HCT116 (cell line): ENCODE measurements around the gene LOXHD1. TPM values are rescaled to one million over a fixed set of nuclear protein-coding genes. Genes with fewer than 3 reads are reported as not detected.
A peak's percentile ranks its signal among the peaks of the same experiment; 100 is the strongest.

Experiments
- ATAC-seq: fragments of 200-7000 bp; cut with Tn5 transposase; 2 replicates; pipeline ENCODE4 v1.9.1; 2020; ENCODE audit warnings: mild to moderate bottlenecking, moderate library complexity
- BruUV-seq: library from RNA; stranded (reverse); fragments of 400-500 nt; replicated peaks from 2 replicates; lab custom pipeline; 2021; lab: Mats Ljungman, UMichigan
- CTCF ChIA-PET: fragments of 300-600 bp; sonication (Branson Sonifier 250); formaldehyde crosslinking; loops from one replicate; lab custom pipeline; 2021; ENCODE audit warnings: antibody characterized with exemption; lab: Charles Lee
- POLR2A ChIA-PET: fragments of 300-600, 350-600 bp; sonication (Branson Sonifier 250); formaldehyde crosslinking; loops from one replicate; lab custom pipeline; 2021; ENCODE audit warnings: antibody characterized with exemption; lab: Charles Lee
- RAD21 ChIA-PET, 2 experiments: fragments of 300-600 bp; sonication (Branson Sonifier 250); formaldehyde crosslinking; loops; one replicate each; lab custom pipeline; 2023; ENCODE audit warnings: low total read pairs in 2 of 2; ENCODE audit not compliant: uncharacterized antibody in 2 of 2, unreplicated experiment in 2 of 2, low non-redundant PET in 1 of 2; lab: Charles Lee
- DNase-seq: peaks from one replicate; pipeline ENCODE4 v3.0.0-alpha.2; 2010; ENCODE audit warnings: low read depth, low spot score
- H2AFZ ChIP-seq: fragments of 200-600 bp; shearing (Covaris generic), sonication (generic); 2 replicates; pipeline ENCODE4 v1.6.1; 2017; ENCODE audit warnings: low read depth, mixed run types, mixed read lengths, antibody characterized with exemption, low read length; ENCODE audit not compliant: poor library complexity, severe bottlenecking
- H3K27ac ChIP-seq: 2 replicates; pipeline ENCODE4 v1.5.1; 2012; ENCODE audit warnings: low read depth, low read length
- H3K27me3 ChIP-seq: fragments of 200-600 bp; sonication (generic); 2 replicates; pipeline ENCODE4 v1.6.1; 2016; ENCODE audit warnings: mixed run types, low read length, mixed read lengths; ENCODE audit not compliant: insufficient read depth
- H3K36me3 ChIP-seq, 2 experiments: fragments of 200-500 bp in 1 of 2; fragments of 200-600 bp in 1 of 2; sonication (Bioruptor generic) in 1 of 2; sonication (generic) in 1 of 2; 2 replicates each; pipeline versions ENCODE4 v1.5.1 to v1.6.1; 2014 to 2016; ENCODE audit warnings: low read length in 2 of 2, inconsistent platforms in 1 of 2, mixed read lengths in 1 of 2, mixed run types in 1 of 2; ENCODE audit not compliant: insufficient read depth in 2 of 2, control insufficient read depth in 1 of 2
- H3K4me1 ChIP-seq, 2 experiments: fragments of 200-600 bp in 1 of 2; sonication (generic) in 1 of 2; 2 replicates each; pipeline versions ENCODE4 v1.5.1 to v1.6.1; 2012 to 2017; ENCODE audit warnings: low read length in 2 of 2, inconsistent platforms in 1 of 2, mild to moderate bottlenecking in 1 of 2, mixed read lengths in 1 of 2, mixed run types in 1 of 2, moderate library complexity in 1 of 2; ENCODE audit not compliant: insufficient read depth in 2 of 2, control insufficient read depth in 1 of 2
- H3K4me2 ChIP-seq: fragments of 200-600 bp; sonication (generic); 2 replicates; pipeline ENCODE4 v1.6.1; 2017; ENCODE audit warnings: mixed run types, low read length, mixed read lengths
- H3K4me3 ChIP-seq, 2 experiments: fragments of 200-600 bp in 1 of 2; sonication (generic) in 1 of 2; replicated peaks in 1 of 2; 2 replicates each; pipeline ENCODE4 v1.5.1; 2011 to 2016; ENCODE audit warnings: low read length in 2 of 2, control low read depth in 1 of 2, low read depth in 1 of 2, mild to moderate bottlenecking in 1 of 2, mixed read lengths in 1 of 2, mixed run types in 1 of 2
- H3K79me2 ChIP-seq: fragments of 200-600 bp; sonication (generic); 2 replicates; pipeline ENCODE4 v1.6.1; 2017; ENCODE audit warnings: mild to moderate bottlenecking, mixed run types, low read length, moderate library complexity, mixed read lengths; ENCODE audit not compliant: insufficient read depth
- H3K9ac ChIP-seq: fragments of 200-600 bp; sonication (generic); 2 replicates; pipeline ENCODE4 v1.6.1; 2016; ENCODE audit warnings: low read length, mixed read lengths
- H3K9me2 ChIP-seq: fragments of 200-600 bp; sonication (generic), shearing (Covaris generic); 2 replicates; pipeline ENCODE4 v1.6.1; 2017; ENCODE audit warnings: mixed run types, mild to moderate bottlenecking, moderate library complexity; ENCODE audit not compliant: insufficient read depth
- H3K9me3 ChIP-seq, 2 experiments: fragments of 200-500 bp in 1 of 2; fragments of 200-600 bp in 1 of 2; sonication (Bioruptor generic) in 1 of 2; sonication (generic) in 1 of 2; 2 replicates each; pipeline ENCODE4 v1.6.1; 2014 to 2017; ENCODE audit warnings: low read length in 2 of 2, mixed read lengths in 2 of 2, inconsistent platforms in 1 of 2, low read depth in 1 of 2, mild to moderate bottlenecking in 1 of 2, mixed run types in 1 of 2, moderate library complexity in 1 of 2; ENCODE audit not compliant: control insufficient read depth in 1 of 2, insufficient read depth in 1 of 2
- H4K20me1 ChIP-seq: fragments of 200-600 bp; sonication (generic), shearing (Covaris generic); 2 replicates; pipeline ENCODE4 v1.6.1; 2017; ENCODE audit warnings: mixed run types, mild to moderate bottlenecking, moderate library complexity; ENCODE audit not compliant: insufficient read depth
- CBX3 ChIP-seq: IDR thresholded peaks from 2 replicates; pipeline ENCODE4 v1.6.1; 2012; ENCODE audit warnings: low read depth
- CEBPB ChIP-seq: IDR thresholded peaks from 2 replicates; pipeline ENCODE4 v1.6.1; 2012; ENCODE audit warnings: low read depth
- EGR1 ChIP-seq: IDR thresholded peaks from 2 replicates; pipeline ENCODE4 v1.6.1; 2012; ENCODE audit warnings: low read depth
- ELF1 ChIP-seq: IDR thresholded peaks from 2 replicates; pipeline ENCODE4 v1.6.1; 2012; ENCODE audit warnings: low read depth, borderline replicate concordance
- EZH2 ChIP-seq: fragments of 200-600 bp; sonication (generic); IDR thresholded peaks from 2 replicates; pipeline ENCODE4 v1.6.1; 2017; ENCODE audit warnings: antibody characterized with exemption, mixed run types
- EZH2phosphoT487 ChIP-seq: fragments of 200-600 bp; IDR thresholded peaks from 2 replicates; pipeline ENCODE4 v1.6.1; 2018; ENCODE audit warnings: antibody characterized with exemption, borderline replicate concordance
- FOSL1 ChIP-seq: IDR thresholded peaks from 2 replicates; pipeline ENCODE4 v1.6.1; 2012; ENCODE audit warnings: low read depth
- JUND ChIP-seq: IDR thresholded peaks from 2 replicates; pipeline ENCODE4 v1.6.1; 2012
- MAX ChIP-seq: IDR thresholded peaks from 2 replicates; pipeline ENCODE4 v1.6.1; 2012
- POLR2A ChIP-seq: IDR thresholded peaks from 2 replicates; pipeline ENCODE4 v1.7.0; 2011; ENCODE audit warnings: borderline replicate concordance; ENCODE audit not compliant: insufficient read depth, insufficient read length; ENCODE audit errors: extremely low read depth
- POLR2AphosphoS5 ChIP-seq: IDR thresholded peaks from 2 replicates; pipeline ENCODE4 v1.6.1; 2011; ENCODE audit warnings: mild to moderate bottlenecking, low read depth, low read length, moderate library complexity
- RAD21 ChIP-seq: IDR thresholded peaks from 2 replicates; pipeline ENCODE4 v1.6.1; 2012; ENCODE audit warnings: low read depth, mild to moderate bottlenecking
- SIN3A ChIP-seq: IDR thresholded peaks from 2 replicates; pipeline ENCODE4 v1.6.1; 2012; ENCODE audit warnings: low read depth
- SP1 ChIP-seq: IDR thresholded peaks from 2 replicates; pipeline ENCODE4 v1.6.1; 2012; ENCODE audit warnings: low read depth
- SRF ChIP-seq: IDR thresholded peaks from 2 replicates; pipeline ENCODE4 v1.6.1; 2012; ENCODE audit warnings: low read depth
- TCF7L2 ChIP-seq: IDR thresholded peaks from 2 replicates; pipeline ENCODE4 v1.7.0; 2011; ENCODE audit warnings: borderline replicate concordance, inconsistent platforms; ENCODE audit not compliant: insufficient read depth, insufficient read length; ENCODE audit errors: extremely low read depth
- YY1 ChIP-seq: IDR thresholded peaks from 2 replicates; pipeline ENCODE4 v1.6.1; 2011; ENCODE audit warnings: low read length, low read depth, moderate library complexity, mild to moderate bottlenecking; ENCODE audit not compliant: insufficient replicate concordance; ENCODE audit errors: extremely low read depth
- ZBTB33 ChIP-seq: IDR thresholded peaks from 2 replicates; pipeline ENCODE4 v1.6.1; 2011; ENCODE audit warnings: mild to moderate bottlenecking, low read length, moderate library complexity; ENCODE audit not compliant: insufficient replicate concordance; ENCODE audit errors: extremely low read depth
- ZFX ChIP-seq: fragments of 450-650 bp; IDR thresholded peaks from 2 replicates; pipeline ENCODE4 v1.6.1; 2017
- ZNF274 ChIP-seq: fragments of 200-500 bp; sonication (Bioruptor generic); IDR thresholded peaks from 2 replicates; pipeline ENCODE4 v1.6.1; 2014; ENCODE audit warnings: mild to moderate bottlenecking, low read depth, low read length, inconsistent platforms
- intact Hi-C: fragments of 100-400 bp; cut with micrococcal nuclease; formaldehyde crosslinking; loops from 2 replicates; pipeline ENCODE4 v1.10.0; 2022
- total RNA-seq: library from RNA; stranded (reverse); gene quantifications from one replicate; pipeline ENCODE4 v1.2.1, GENCODE V29; 2021; ENCODE audit not compliant: unreplicated experiment
- TF ChIP-seq, protein P1 (sequence below): IDR thresholded peaks from 2 replicates; pipeline ENCODE4 v1.6.1; 2012
- TF ChIP-seq, protein P2 (sequence below), 3 experiments: fragments of 200-600 bp in 1 of 3; sonication (generic) in 1 of 3; IDR thresholded peaks in 2 of 3; conservative IDR thresholded peaks in 1 of 3; 2 replicates each; pipeline ENCODE4 v1.5.1; 2012 to 2017; ENCODE audit warnings: low read depth in 2 of 3, low read length in 2 of 3, antibody characterized with exemption in 1 of 3, borderline replicate concordance in 1 of 3, control low read depth in 1 of 3, mild to moderate bottlenecking in 1 of 3, mixed read lengths in 1 of 3, mixed run types in 1 of 3, moderate library complexity in 1 of 3; ENCODE audit not compliant: insufficient read depth in 1 of 3

The LOXHD1 gene
- total RNA-seq, 1 experiment from 2014 or later, result not detected

DNA sequence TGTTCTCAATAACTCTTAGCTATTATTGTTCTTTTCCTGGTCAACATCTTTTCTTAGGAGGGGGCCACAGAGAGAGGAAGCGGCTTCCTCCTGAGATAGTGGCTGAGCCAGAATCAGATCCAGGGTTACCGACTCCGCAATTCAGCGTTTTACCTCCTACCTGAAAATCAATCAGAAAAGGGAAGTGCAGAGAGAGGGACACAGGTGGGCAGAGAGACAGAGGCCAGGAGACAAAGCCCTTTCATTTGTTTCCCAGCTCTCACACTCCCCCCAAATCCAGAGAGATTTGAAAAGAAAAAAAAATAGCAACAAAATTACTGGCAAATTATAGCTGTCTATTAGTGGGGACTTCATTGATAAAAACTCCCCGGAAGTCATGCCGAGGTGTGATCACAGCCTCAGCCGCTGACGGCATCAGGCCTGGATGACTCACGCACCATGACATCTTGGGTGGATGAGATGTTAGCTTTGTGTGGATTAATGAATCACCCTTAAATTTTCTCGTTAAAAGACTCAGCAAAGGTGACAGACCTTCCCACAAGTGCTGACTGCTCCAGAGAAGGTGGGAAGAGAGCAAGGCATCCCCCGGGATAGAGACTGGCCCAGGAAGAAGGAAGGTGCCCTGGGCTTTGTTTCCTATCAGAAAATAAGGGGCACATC lies 120.7 kb downstream of the LOXHD1 start:
- Histone ChIP-seq H3K4me2 (peak overlapping the region; percentile 59), H3K36me3 (no peaks in the 10 kb centered on the region), H3K9me3 (no peaks in the 10 kb centered on the region), H3K79me2 (no peaks in the 10 kb centered on the region), H3K9ac (no peak overlapping the region), H3K4me3 (0 out of 4 replicates have a peak overlapping the region, but pooled peaks of 1 of the 2 experiments have one; percentile 7), H3K4me1 (peaks cover 10 to 16% of the 10 kb centered on the region in 2 experiments), H3K9me2 (no peaks in the 10 kb centered on the region), H3K27me3 (peaks cover 4% of the 10 kb centered on the region), H2AFZ (peak overlapping the region; percentile 8), H3K27ac (no peak overlapping the region), H4K20me1 (no peaks in the 10 kb centered on the region)
- POLR2A ChIA-PET, result no interaction called here
- ATAC-seq (peak; percentile 85), DNase-seq (peak; percentile 64)
- CTCF ChIA-PET, result interaction anchor here (1.8 to 2.2 kb wide), 2 partner anchors 19 to 122 kb away, joined by 4 to 5 read pairs; no protein-coding TSS in a partner anchor
- RAD21 ChIA-PET, result interaction anchor here in 1 of 2 experiments (1.0 kb wide), 1 partner anchor 9 kb away, joined by 4 read pairs; no protein-coding TSS in a partner anchor
- no TSS peak for BruUV-seq
- intact Hi-C loops, result no loop called here
- no peak for TF ChIP-seq CEBPB
- no peak for TF ChIP-seq ELF1
- TF ChIP-seq TCF7L2, result peak; percentile 14
- TF ChIP-seq POLR2AphosphoS5, result no peak
- no peak for TF ChIP-seq POLR2A
- no peak for TF ChIP-seq YY1
- peak; percentile 81 for TF ChIP-seq JUND
- TF ChIP-seq ZFX, result no peak
- no peak for TF ChIP-seq SRF
- peak; percentile 74 for TF ChIP-seq EGR1
- no peak for TF ChIP-seq RAD21
- no peak for TF ChIP-seq SIN3A
- TF ChIP-seq FOSL1, result peak; percentile 76
- TF ChIP-seq MAX, result peak; percentile 53
- no peak for TF ChIP-seq EZH2
- TF ChIP-seq ZBTB33, result no peak
- TF ChIP-seq EZH2phosphoT487, result no peak
- TF ChIP-seq, protein P1, sequence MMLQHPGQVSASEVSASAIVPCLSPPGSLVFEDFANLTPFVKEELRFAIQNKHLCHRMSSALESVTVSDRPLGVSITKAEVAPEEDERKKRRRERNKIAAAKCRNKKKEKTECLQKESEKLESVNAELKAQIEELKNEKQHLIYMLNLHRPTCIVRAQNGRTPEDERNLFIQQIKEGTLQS, result no peak
- no peak for TF ChIP-seq ZNF274
- TF ChIP-seq SP1, result peak; percentile 48; the same call in 1 of the 2 replicates
- TF ChIP-seq CBX3, result no peak
- TF ChIP-seq, protein P2, sequence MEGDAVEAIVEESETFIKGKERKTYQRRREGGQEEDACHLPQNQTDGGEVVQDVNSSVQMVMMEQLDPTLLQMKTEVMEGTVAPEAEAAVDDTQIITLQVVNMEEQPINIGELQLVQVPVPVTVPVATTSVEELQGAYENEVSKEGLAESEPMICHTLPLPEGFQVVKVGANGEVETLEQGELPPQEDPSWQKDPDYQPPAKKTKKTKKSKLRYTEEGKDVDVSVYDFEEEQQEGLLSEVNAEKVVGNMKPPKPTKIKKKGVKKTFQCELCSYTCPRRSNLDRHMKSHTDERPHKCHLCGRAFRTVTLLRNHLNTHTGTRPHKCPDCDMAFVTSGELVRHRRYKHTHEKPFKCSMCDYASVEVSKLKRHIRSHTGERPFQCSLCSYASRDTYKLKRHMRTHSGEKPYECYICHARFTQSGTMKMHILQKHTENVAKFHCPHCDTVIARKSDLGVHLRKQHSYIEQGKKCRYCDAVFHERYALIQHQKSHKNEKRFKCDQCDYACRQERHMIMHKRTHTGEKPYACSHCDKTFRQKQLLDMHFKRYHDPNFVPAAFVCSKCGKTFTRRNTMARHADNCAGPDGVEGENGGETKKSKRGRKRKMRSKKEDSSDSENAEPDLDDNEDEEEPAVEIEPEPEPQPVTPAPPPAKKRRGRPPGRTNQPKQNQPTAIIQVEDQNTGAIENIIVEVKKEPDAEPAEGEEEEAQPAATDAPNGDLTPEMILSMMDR (IDR thresholded peaks at IDR 0.05 in 2 of 3, conservative IDR thresholded peaks at IDR 0.05 in 1 of 3; ENCODE audit: borderline replicate concordance in 1 of 3, insufficient read depth in 1 of 3, low read depth in 2 of 3, low read length in 2 of 3), result no peak
